Naive B cell (primary cell): ENCODE measurements around the gene KATNBL1. TPM values are rescaled to one million over a fixed set of nuclear protein-coding genes. Genes with fewer than 3 reads are reported as not detected.

ENCODE experiments used
- ATAC-seq, 2 donors: fragments of 150-1000 bp; cut with Tn5 transposase; 2 replicates each; pipeline ENCODE4 v1.10.0; 2021; ENCODE audit warnings: low read depth in 2 of 2, mild to moderate bottlenecking in 2 of 2, moderate library complexity in 2 of 2
- DNase-seq: peaks from one replicate; pipeline ENCODE4 v3.0.0; 2022
- H3K27ac Mint-ChIP-seq, 6 donors: one replicate each; pipeline ENCODE4 v1.8.0; 2020 to 2022; ENCODE audit warnings: mild to moderate bottlenecking in 6 of 6, mixed read lengths in 6 of 6, moderate library complexity in 5 of 6, inconsistent platforms in 2 of 6
- H3K27me3 Mint-ChIP-seq, 3 donors: one replicate each; pipeline ENCODE4 v1.8.0; 2021 to 2022; ENCODE audit warnings: mixed read lengths in 3 of 3, mild to moderate bottlenecking in 1 of 3
- H3K36me3 Mint-ChIP-seq, 2 donors: one replicate each; pipeline ENCODE4 v1.8.0; 2020 to 2022; ENCODE audit warnings: mixed read lengths in 2 of 2, inconsistent platforms in 1 of 2, mild to moderate bottlenecking in 1 of 2
- H3K4me1 Mint-ChIP-seq, 3 donors: one replicate each; pipeline ENCODE4 v1.8.0; 2020 to 2022; ENCODE audit warnings: mixed read lengths in 3 of 3, inconsistent platforms in 1 of 3, mild to moderate bottlenecking in 1 of 3, moderate library complexity in 1 of 3
- H3K4me3 Mint-ChIP-seq, 8 donors: one replicate each; pipeline ENCODE4 v1.8.0; 2020 to 2022; ENCODE audit warnings: mild to moderate bottlenecking in 8 of 8, mixed read lengths in 8 of 8, moderate library complexity in 8 of 8, inconsistent platforms in 2 of 8
- H3K9me3 Mint-ChIP-seq, 7 donors: one replicate each; pipeline ENCODE4 v1.8.0; 2020 to 2022; ENCODE audit warnings: mixed read lengths in 7 of 7, mild to moderate bottlenecking in 5 of 7, inconsistent platforms in 2 of 7, moderate library complexity in 1 of 7
- polyA plus RNA-seq, 6 donors: library from polyadenylated mRNA; unstranded; fragments of 300-500 nt; fragmentation: Illumina TruSeq; gene quantifications; one replicate each; pipeline ENCODE4 v1.2.3, GENCODE V29; 2021; ENCODE audit warnings: low read depth in 6 of 6

The KATNBL1 gene, protein sequence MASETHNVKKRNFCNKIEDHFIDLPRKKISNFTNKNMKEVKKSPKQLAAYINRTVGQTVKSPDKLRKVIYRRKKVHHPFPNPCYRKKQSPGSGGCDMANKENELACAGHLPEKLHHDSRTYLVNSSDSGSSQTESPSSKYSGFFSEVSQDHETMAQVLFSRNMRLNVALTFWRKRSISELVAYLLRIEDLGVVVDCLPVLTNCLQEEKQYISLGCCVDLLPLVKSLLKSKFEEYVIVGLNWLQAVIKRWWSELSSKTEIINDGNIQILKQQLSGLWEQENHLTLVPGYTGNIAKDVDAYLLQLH
- 10 to 100 TPM; 30.4 to 67.1 (median 43.0) TPM for polyA plus RNA-seq

DNA sequence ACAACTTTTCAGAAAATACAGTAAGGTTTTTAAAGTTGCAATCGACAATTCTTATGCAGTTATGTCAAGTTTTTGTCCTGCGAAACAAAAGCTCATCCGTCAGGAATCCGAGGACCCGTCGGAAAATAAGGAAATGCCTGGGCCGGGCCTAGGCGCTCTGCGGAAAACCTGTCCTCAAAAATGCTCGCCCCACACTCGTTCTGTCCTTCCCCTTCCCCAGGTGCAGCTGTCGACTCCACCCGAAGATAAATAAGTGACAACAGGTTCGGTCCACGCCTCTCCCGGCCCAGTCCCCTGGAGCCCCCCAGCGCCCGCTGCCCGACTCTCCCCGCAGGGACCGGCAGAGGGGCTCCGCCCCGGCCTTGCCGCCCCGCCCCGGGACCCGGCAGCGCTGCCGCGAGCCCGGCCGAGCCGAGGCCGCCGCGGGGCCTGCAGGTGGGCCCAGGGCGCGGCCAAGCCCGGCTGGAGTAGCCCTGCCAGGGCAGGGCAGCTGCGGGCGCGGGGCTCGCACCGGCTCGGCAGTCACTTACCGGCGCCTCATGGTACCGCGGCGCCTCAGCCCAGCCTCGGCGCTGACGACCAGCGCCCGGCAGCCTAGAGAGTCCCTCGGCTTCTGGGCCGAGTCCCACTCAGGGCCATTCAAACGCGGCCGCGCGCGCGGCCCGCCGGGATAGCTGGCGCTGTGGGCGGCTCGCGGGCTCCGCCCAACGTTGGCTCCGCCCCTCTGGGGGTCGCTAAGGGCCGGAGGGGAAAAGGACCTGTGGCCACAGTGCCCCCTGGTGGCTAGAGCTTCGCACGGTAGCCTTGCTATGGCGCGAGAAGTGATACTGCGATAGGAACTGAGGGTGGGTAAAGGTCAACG lies at the start of gene KATNBL1:
Gene KATNBL1, minus strand, starts transcription at position 676 of the 862 bp plus-strand sequence. CDS start 46,420 bp downstream, outside the sequence.
- DNase-seq (peak; percentile 93), ATAC-seq (peak; percentile 86 to 92)
- Mint-ChIP-seq H3K27me3 (peaks cover 0 to 8% (median 0%) of the 10 kb centered on the region in 3 donors), H3K4me3 (peak within 1 kb of the TSS; percentile 77 to 96 (median 92)), H3K9me3 (no peaks in the 10 kb centered on the region), H3K36me3 (no peaks in the 10 kb centered on the region), H3K4me1 (peaks cover 14 to 23% (median 23%) of the 10 kb centered on the region in 3 donors), H3K27ac (peak within 1 kb of the TSS in 5 of 6 donors; percentile 72 to 94 (median 93))

DNA sequence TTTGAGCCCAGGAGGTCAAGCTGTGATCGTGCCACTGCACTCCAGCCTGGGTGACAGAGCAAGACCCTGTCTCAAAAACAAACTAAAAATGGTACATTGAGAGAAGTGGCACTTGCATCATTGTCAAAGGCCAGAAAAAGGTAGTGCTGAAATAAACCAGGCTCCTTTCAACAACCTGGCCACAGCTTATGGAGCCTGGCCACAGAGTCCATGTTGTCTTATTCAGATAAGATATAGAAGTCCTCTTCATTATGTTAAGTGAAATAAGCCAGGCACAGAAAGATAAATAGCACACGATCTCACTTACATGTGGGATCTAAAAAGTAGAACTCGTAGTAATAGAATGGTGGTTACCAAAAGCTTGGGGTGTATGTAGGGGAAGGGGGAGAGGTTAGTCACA lies 49.7 kb upstream of the KATNBL1 start:
- Mint-ChIP-seq H3K4me1 (peaks cover 0 to 9% (median 3%) of the 10 kb centered on the region in 3 donors), H3K36me3 (peaks cover 17 to 32% of the 10 kb centered on the region in 2 donors), H3K27me3 (no peaks in the 10 kb centered on the region), H3K27ac (peak overlapping the region in 2 of 6 donors; percentile 53 to 67), H3K9me3 (no peaks in the 10 kb centered on the region), H3K4me3 (no peak overlapping the region)
- DNase-seq = no peak
- no peak for ATAC-seq

DNA sequence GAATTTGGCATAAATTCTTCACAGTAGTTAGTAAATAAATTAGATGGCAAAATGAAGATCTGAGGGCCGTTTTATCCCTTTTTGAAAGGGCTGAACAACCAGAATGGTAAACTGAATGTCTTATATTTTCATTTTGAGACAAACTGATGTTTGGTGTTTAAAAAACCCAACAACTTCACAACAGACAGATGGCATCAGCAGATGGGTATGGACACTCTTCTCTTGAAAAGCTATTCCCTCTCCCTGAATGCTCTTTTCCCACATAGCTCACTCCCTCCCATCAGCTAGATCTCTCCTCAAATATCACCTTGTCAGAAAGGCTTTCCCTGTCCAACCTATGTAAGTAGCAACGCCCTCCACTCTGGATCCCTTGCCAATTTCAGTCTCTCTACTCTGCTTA lies 48.3 kb upstream of the KATNBL1 start:
- Mint-ChIP-seq H3K27me3 (no peaks in the 10 kb centered on the region), H3K36me3 (peaks cover 17 to 39% of the 10 kb centered on the region in 2 donors), H3K4me1 (peaks cover 0 to 9% (median 3%) of the 10 kb centered on the region in 3 donors), H3K9me3 (no peaks in the 10 kb centered on the region), H3K27ac (peak overlapping the region in 1 of 6 donors; percentile 29), H3K4me3 (no peak overlapping the region)
- no peak for ATAC-seq
- no peak for DNase-seq

DNA sequence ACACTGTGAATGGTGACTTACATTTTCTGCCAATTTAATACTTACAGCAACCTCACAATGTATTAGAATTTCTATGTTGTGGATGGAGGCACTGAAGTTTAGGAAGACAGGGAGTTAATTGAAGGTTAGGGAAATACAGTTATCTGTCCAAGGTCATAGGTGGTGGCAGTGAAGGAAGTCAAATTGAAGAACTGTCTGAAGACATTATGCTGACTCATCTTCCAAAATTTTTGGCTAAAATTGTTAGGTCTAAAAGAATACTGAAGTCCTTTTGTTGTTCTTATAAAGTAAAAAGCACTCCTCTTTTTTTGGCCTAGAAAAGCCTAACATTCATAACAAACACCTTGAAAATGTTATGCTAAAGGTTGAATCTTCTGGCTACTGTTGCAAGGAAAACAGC lies 42.6 kb upstream of the KATNBL1 start:
- no peak for DNase-seq
- H3K4me1 Mint-ChIP-seq = peaks cover 0 to 3% (median 0%) of the 10 kb centered on the region in 3 donors
- no peak overlapping the region for H3K4me3 Mint-ChIP-seq
- no peaks in the 10 kb centered on the region for H3K9me3 Mint-ChIP-seq
- H3K27me3 Mint-ChIP-seq = no peaks in the 10 kb centered on the region
- H3K36me3 Mint-ChIP-seq = peaks cover 34 to 43% of the 10 kb centered on the region in 2 donors
- H3K27ac Mint-ChIP-seq = no peak overlapping the region
- no peak for ATAC-seq

DNA sequence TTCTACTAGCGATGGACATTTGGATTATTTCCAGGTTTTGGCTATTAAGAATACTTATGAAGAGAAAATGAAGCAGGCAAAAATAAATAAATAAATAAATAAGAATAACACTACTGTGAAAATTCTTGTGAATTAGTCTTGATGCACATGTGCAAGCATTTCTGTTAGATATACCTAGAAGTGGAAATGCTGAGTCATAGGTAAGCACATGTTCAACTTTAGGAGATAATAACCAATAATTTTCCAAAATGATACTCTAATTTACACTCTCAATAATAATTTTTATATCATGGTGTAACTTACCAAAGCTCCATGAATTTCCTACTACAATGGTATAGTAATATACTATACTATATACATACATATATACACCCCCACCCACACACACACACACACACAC lies 38.3 kb upstream of the KATNBL1 start:
- H3K36me3 Mint-ChIP-seq = peaks cover 34 to 42% of the 10 kb centered on the region in 2 donors
- H3K27me3 Mint-ChIP-seq = no peaks in the 10 kb centered on the region
- DNase-seq (no peak), ATAC-seq (no peak)
- peaks cover 0 to 6% (median 0%) of the 10 kb centered on the region in 3 donors for H3K4me1 Mint-ChIP-seq
- H3K9me3 Mint-ChIP-seq = no peaks in the 10 kb centered on the region
- no peak overlapping the region for H3K4me3 Mint-ChIP-seq
- no peak overlapping the region for H3K27ac Mint-ChIP-seq

DNA sequence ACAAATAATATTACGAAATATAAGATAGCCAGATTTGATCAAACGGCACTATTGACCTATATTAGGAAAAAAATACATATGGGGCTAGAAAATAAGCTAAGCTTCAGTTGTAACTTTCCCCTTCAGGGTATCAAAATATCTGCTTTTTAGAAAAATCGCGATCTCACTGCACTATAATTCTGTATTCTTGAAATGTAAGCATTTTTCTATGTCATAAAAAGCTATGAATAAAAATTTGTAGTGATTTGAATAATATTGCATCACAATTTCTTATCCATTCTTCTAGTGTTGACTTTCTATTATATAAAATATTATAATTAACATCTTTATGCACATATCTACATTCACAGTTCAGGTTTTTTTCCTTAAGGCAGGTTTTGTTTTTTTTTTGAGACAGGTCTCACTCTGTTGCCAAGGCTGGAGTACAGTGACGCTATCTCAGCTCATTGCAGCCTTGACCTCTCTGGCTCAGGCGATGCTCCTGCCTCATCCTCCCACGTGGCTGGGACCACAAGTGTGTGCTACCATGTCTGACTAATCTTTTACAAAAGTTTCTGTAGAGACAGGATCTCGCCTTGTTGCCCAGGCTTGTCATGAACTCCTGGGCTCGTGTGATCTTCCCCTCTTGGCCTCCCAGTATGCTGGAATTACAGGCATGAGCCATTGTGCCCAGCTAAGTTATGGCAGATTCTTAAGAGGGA lies 36.5 kb upstream of the KATNBL1 start:
- Mint-ChIP-seq H3K27me3 (no peaks in the 10 kb centered on the region), H3K9me3 (no peaks in the 10 kb centered on the region), H3K36me3 (peaks cover 22 to 32% of the 10 kb centered on the region in 2 donors), H3K4me3 (no peak overlapping the region), H3K27ac (peak overlapping the region in 3 of 6 donors; percentile 15 to 65 (median 43)), H3K4me1 (peaks cover 0 to 6% (median 0%) of the 10 kb centered on the region in 3 donors)
- ATAC-seq (no peak), DNase-seq (no peak)

DNA sequence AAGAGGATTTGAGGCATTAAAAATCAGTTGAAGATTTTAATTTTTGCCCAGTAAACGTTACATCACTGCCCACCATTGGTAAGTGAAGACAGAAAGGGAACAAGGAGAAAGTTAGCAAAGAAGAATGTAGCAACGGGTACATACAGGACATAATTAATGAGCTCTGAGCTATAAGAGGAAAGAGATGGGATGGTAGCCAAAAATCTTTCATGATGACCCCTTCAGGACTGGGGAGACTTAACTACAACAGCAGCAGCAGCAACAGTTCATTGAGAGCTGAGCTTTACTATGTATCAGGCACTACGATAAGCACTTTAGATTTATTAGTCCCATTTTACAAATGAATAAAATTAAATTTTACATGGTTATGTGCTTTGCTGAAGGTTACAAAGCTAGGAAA lies 33.3 kb upstream of the KATNBL1 start:
- DNase-seq (no peak), ATAC-seq (no peak)
- Mint-ChIP-seq H3K27ac (peak overlapping the region in 2 of 6 donors; percentile 51 to 78), H3K4me3 (no peak overlapping the region), H3K9me3 (no peaks in the 10 kb centered on the region), H3K4me1 (peaks cover 0 to 6% (median under 1%) of the 10 kb centered on the region in 3 donors), H3K36me3 (peaks cover 22 to 24% of the 10 kb centered on the region in 2 donors), H3K27me3 (no peaks in the 10 kb centered on the region)

DNA sequence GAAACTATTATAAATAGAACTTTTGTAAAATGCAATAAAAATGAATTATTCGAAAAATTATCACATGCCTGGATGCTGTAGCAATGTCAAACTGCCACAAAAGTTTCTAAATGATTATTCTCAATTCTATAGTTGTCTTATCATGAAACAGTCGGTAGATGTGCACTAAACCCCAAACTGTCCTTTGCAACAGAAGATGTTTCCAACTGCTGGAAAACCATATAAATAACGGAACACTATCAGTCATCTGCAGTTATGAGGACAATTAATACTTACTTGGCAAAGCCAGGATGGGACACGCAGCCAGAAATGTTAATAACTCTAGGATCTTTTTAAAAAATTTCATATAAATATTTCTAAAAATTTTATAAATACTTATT lies 32.4 kb upstream of the KATNBL1 start:
- Mint-ChIP-seq H3K27ac (no peak overlapping the region), H3K27me3 (no peaks in the 10 kb centered on the region), H3K36me3 (peaks cover 16 to 24% of the 10 kb centered on the region in 2 donors), H3K9me3 (no peaks in the 10 kb centered on the region), H3K4me3 (no peak overlapping the region), H3K4me1 (peaks cover 0 to 2% (median under 1%) of the 10 kb centered on the region in 3 donors)
- no peak for DNase-seq
- no peak for ATAC-seq

DNA sequence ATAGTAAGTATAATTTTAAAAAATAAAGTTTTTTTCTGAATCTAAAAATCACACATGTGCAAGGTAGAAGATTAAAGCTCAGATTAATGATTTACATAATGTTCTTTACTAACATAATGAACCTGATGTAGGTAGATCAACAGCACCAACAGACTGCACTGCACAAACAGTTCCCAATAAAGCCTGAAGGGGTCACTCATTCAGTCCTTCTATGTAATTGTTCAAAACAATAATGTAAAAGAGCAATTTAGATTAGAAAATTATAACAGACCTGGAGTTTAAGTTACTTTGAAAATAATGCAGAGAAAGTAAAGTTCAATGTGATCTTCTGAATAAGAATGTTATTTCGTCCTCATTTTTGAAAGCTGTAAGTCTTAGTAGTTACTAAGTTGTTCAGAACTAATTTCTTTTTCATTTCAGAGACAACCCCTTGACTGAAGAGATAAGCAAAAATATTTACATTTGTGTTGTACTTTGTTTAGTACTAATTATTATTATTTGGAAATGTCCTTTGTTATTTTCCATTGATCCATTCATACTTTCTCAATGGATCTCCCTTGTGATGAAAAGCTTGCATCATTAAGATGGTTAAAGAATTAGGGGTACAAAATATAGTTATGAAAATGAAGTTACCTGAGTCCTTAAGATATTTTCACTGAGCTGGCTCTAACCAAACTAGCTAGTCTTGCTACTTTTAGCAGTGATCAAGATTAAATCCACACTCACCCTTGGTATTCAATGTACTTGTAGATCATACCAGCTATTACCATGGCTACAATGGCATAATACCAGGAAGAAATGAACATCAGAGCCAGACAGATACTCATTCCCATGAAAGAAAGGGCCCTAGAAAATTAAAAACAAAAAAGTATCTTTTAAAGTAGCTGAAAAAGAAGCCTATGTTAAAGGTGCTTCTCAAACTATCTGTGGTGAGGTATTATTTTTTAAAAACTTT lies 31.8 kb upstream of the KATNBL1 start:
- Mint-ChIP-seq H3K36me3 (peaks cover 22 to 27% of the 10 kb centered on the region in 2 donors), H3K4me1 (peaks cover 0 to 2% (median 0%) of the 10 kb centered on the region in 3 donors), H3K27ac (peak overlapping the region in 1 of 6 donors; percentile 18), H3K4me3 (no peak overlapping the region), H3K27me3 (no peaks in the 10 kb centered on the region), H3K9me3 (no peaks in the 10 kb centered on the region)
- peak; percentile 31 for DNase-seq
- ATAC-seq = peak; percentile 63 to 84

DNA sequence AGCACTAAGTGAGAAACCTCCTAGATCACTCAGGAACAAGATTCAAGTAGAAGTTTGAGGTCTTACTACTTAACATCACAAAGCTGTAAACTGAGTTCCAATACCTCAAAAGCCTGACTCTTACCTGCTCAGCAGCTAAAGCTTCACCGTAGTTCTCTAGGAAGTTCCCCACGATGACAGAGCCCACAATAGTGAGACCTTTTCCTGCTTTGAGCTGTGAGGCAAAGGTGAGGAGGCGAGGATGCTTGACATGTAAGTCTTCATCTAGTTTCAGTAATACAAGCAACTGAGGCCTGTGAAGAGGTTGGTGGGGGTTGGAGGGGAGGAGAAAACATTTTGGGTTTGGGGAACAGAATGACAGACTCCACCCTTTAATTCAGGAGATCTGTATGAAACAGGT lies 30.6 kb upstream of the KATNBL1 start:
- no peaks in the 10 kb centered on the region for H3K9me3 Mint-ChIP-seq
- no peak for ATAC-seq
- H3K27me3 Mint-ChIP-seq = no peaks in the 10 kb centered on the region
- DNase-seq = no peak
- peaks cover 28 to 31% of the 10 kb centered on the region in 2 donors for H3K36me3 Mint-ChIP-seq
- peak overlapping the region in 1 of 6 donors; percentile 42 for H3K27ac Mint-ChIP-seq
- no peak overlapping the region for H3K4me3 Mint-ChIP-seq
- H3K4me1 Mint-ChIP-seq = peaks cover 0 to 2% (median 0%) of the 10 kb centered on the region in 3 donors

DNA sequence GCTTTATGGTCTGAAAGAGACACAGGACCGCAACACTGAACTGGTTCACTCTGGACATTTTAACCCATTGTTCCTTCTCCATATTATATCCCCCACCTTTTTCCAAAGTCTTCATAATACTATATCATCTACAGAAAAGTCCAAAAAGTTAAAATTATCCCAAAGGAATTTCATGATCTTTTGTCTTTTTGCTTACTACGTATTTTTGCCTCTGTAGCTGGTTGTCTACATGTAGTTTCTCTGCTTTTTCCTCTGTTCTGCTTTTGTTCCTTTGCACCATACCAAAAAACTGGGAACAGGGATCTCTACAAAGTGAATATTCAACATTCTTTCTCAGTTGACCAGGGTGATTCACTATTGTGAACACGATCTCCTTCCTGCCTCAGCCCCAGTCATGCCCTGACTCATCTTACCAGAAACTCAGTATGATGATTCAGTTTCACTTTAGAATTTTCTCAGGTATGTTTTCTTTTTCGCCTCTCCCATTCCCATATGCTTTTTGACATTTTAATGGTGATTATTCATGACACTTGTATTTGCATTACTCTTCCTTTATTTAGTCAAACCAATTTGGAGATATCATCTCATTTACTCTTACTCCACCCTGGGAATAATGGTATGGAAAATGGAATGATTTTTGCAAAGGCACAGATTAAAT lies 29.4 kb upstream of the KATNBL1 start:
- no peaks in the 10 kb centered on the region for H3K9me3 Mint-ChIP-seq
- peaks cover 23 to 25% of the 10 kb centered on the region in 2 donors for H3K36me3 Mint-ChIP-seq
- ATAC-seq = no peak
- H3K4me3 Mint-ChIP-seq = no peak overlapping the region
- peaks cover 0 to 2% (median 0%) of the 10 kb centered on the region in 3 donors for H3K4me1 Mint-ChIP-seq
- DNase-seq = no peak
- no peak overlapping the region for H3K27ac Mint-ChIP-seq
- H3K27me3 Mint-ChIP-seq = no peaks in the 10 kb centered on the region

DNA sequence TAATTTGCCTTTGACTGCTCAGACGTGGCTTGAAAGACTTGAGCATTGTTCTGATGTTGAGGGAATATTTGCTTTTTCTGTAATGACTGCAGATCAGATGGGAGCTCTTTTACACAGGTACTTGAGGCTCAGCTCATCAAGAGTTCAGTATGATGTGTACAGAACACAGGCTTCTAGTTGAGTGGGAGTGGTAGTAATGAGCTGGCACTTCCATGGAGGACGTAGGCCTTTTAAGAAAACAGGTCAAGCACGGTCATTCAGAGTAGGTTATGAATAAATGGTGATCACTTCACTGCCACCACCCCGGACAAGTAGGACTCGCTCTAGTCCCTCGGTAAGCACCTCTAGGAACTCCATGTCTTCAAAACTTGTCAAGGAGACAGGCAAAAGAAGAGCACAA lies 23.7 kb upstream of the KATNBL1 start:
- no peaks in the 10 kb centered on the region for H3K9me3 Mint-ChIP-seq
- no peaks in the 10 kb centered on the region for H3K27me3 Mint-ChIP-seq
- H3K4me3 Mint-ChIP-seq = no peak overlapping the region
- ATAC-seq = no peak
- peaks cover 0 to 2% (median 0%) of the 10 kb centered on the region in 3 donors for H3K4me1 Mint-ChIP-seq
- peak overlapping the region in 1 of 6 donors; percentile 21 for H3K27ac Mint-ChIP-seq
- peaks cover 7 to 28% of the 10 kb centered on the region in 2 donors for H3K36me3 Mint-ChIP-seq
- no peak for DNase-seq
